Astrocyte (in vitro differentiated cells and primary cell): ENCODE data around the gene RGS11.

ENCODE experiments used
- CTCF ChIP-seq: IDR thresholded peaks from 2 replicates; pipeline ENCODE4 v1.5.1; 2011; ENCODE audit warnings: low read depth, mild to moderate bottlenecking, inconsistent platforms, low read length, moderate library complexity; ENCODE audit not compliant: insufficient read depth
- EZH2 ChIP-seq: IDR thresholded peaks from 2 replicates; pipeline ENCODE4 v1.6.1; 2012; ENCODE audit warnings: mild to moderate bottlenecking, low read length, inconsistent platforms; ENCODE audit not compliant: insufficient read depth

GRCh38 chr16:317583-317982, 41.8 kb upstream of the RGS11 start:
- TF ChIP-seq CTCF (no peak), EZH2 (no peak)
